ENCODE data around the gene CDH13.
A peak's percentile ranks its signal among the peaks of the same experiment; 100 is the strongest.

The CDH13 gene

GRCh38 chr16:83686726-83687125 is 1060.0 kb downstream of the CDH13 start:
- TF ChIP-seq POLR2A (IDR thresholded peaks at IDR 0.05; ENCODE audit: low read depth, low read length): no peak
- no peak for FAIRE-seq
- DNase-seq (ENCODE audit: insufficient read length, low spot score): no peak

GRCh38 chr16:83689385-83689831 is 1062.6 kb downstream of the CDH13 start:
- FAIRE-seq (peak; percentile 11), DNase-seq (ENCODE audit: insufficient read length, low spot score) (peak; percentile 47)
- TF ChIP-seq POLR2A (IDR thresholded peaks at IDR 0.05; ENCODE audit: low read depth, low read length): no peak

GRCh38 chr16:83692224-83692623 is 1065.5 kb downstream of the CDH13 start:
- FAIRE-seq (no peak), DNase-seq (ENCODE audit: insufficient read length, low spot score) (no peak)
- TF ChIP-seq POLR2A (IDR thresholded peaks at IDR 0.05; ENCODE audit: low read depth, low read length): no peak

- no peak for TF ChIP-seq POLR2A (IDR thresholded peaks at IDR 0.05; ENCODE audit: low read depth, low read length)
- FAIRE-seq (no peak), DNase-seq (ENCODE audit: insufficient read length, low spot score) (no peak)
These were observed 1072.2 kb downstream of the CDH13 start for GRCh38 chr16:83698964-83699363.

- no peak for TF ChIP-seq POLR2A (IDR thresholded peaks at IDR 0.05; ENCODE audit: low read depth, low read length)
- FAIRE-seq: no peak
- no peak for DNase-seq (ENCODE audit: insufficient read length, low spot score)
These were observed 1073.0 kb downstream of the CDH13 start for GRCh38 chr16:83699817-83700216.

- no peak for TF ChIP-seq POLR2A (IDR thresholded peaks at IDR 0.05; ENCODE audit: low read depth, low read length)
- DNase-seq (ENCODE audit: insufficient read length, low spot score) (no peak), FAIRE-seq (no peak)
These were observed 1074.1 kb downstream of the CDH13 start for GRCh38 chr16:83700918-83701317.

- peak; percentile 27 for DNase-seq (ENCODE audit: insufficient read length, low spot score)
- TF ChIP-seq POLR2A (IDR thresholded peaks at IDR 0.05; ENCODE audit: low read depth, low read length): no peak
- FAIRE-seq: no peak
These were observed 1074.7 kb downstream of the CDH13 start for GRCh38 chr16:83701494-83701893.

- DNase-seq (ENCODE audit: insufficient read length, low spot score) (no peak), FAIRE-seq (no peak)
- TF ChIP-seq POLR2A (IDR thresholded peaks at IDR 0.05; ENCODE audit: low read depth, low read length): no peak
These were observed 1077.9 kb downstream of the CDH13 start for GRCh38 chr16:83704656-83705055.

- DNase-seq (ENCODE audit: insufficient read length, low spot score) (no peak), FAIRE-seq (no peak)
- no peak for TF ChIP-seq POLR2A (IDR thresholded peaks at IDR 0.05; ENCODE audit: low read depth, low read length)
These were observed 1079.1 kb downstream of the CDH13 start for GRCh38 chr16:83705856-83706255.

GRCh38 chr16:83706394-83706793 is 1079.6 kb downstream of the CDH13 start:
- TF ChIP-seq POLR2A (IDR thresholded peaks at IDR 0.05; ENCODE audit: low read depth, low read length): no peak
- no peak for DNase-seq (ENCODE audit: insufficient read length, low spot score)
- no peak for FAIRE-seq

- DNase-seq (ENCODE audit: insufficient read length, low spot score) (no peak), FAIRE-seq (no peak)
- TF ChIP-seq POLR2A (IDR thresholded peaks at IDR 0.05; ENCODE audit: low read depth, low read length): no peak
These were observed 1084.3 kb downstream of the CDH13 start for GRCh38 chr16:83711069-83711468.

- FAIRE-seq: no peak
- TF ChIP-seq POLR2A (IDR thresholded peaks at IDR 0.05; ENCODE audit: low read depth, low read length): no peak
- DNase-seq (ENCODE audit: insufficient read length, low spot score): no peak
These were observed 1086.8 kb downstream of the CDH13 start for GRCh38 chr16:83713597-83713996.

- no peak for TF ChIP-seq POLR2A (IDR thresholded peaks at IDR 0.05; ENCODE audit: low read depth, low read length)
- DNase-seq (ENCODE audit: insufficient read length, low spot score) (no peak), FAIRE-seq (no peak)
These were observed 1087.5 kb downstream of the CDH13 start for GRCh38 chr16:83714286-83714685.

GRCh38 chr16:83715217-83715920 is 1088.6 kb downstream of the CDH13 start:
- FAIRE-seq (no peak), DNase-seq (ENCODE audit: insufficient read length, low spot score) (no peak)
- TF ChIP-seq POLR2A (IDR thresholded peaks at IDR 0.05; ENCODE audit: low read depth, low read length): no peak

- TF ChIP-seq POLR2A (IDR thresholded peaks at IDR 0.05; ENCODE audit: low read depth, low read length): no peak
- DNase-seq (ENCODE audit: insufficient read length, low spot score) (no peak), FAIRE-seq (no peak)
These were observed 1090.5 kb downstream of the CDH13 start for GRCh38 chr16:83717308-83717707.

All from H54 (cell line).